ENCODE data around the gene LIFR.

GRCh38 chr5:38528162-38528703, 28.2 kb downstream of the LIFR start:
- TF ChIP-seq RCOR1 (IDR thresholded peaks at IDR 0.05; ENCODE audit: insufficient replicate concordance, low read length), result no peak
- no peak for TF ChIP-seq POLR2A (IDR thresholded peaks at IDR 0.05; ENCODE audit: low read depth, low read length)
- no peak for TF ChIP-seq RAD21 (IDR thresholded peaks at IDR 0.05; ENCODE audit: low read length)
- no peak for TF ChIP-seq CTCF (conservative IDR thresholded peaks at IDR 0.05; ENCODE audit: low read depth, low read length)
- no peak for TF ChIP-seq ELK1 (IDR thresholded peaks at IDR 0.05; ENCODE audit: borderline replicate concordance, low read depth, low read length)
- TF ChIP-seq RFX5 (IDR thresholded peaks at IDR 0.05; ENCODE audit: low read depth, low read length), result no peak
- no peak for TF ChIP-seq MAZ (IDR thresholded peaks at IDR 0.05; ENCODE audit: borderline replicate concordance, low read depth, low read length)
- TF ChIP-seq FOS (IDR thresholded peaks at IDR 0.05; ENCODE audit: low read depth, low read length), result no peak
- no peak for TF ChIP-seq MAFK (IDR thresholded peaks at IDR 0.05; ENCODE audit: low read depth, low read length)
- TF ChIP-seq USF2 (IDR thresholded peaks at IDR 0.05; ENCODE audit: low read depth, low read length), result no peak
- no peak for TF ChIP-seq BHLHE40 (IDR thresholded peaks at IDR 0.05; ENCODE audit: low read depth, low read length)
- no peak for TF ChIP-seq CEBPB (IDR thresholded peaks at IDR 0.05; ENCODE audit: low read depth, low read length)
